Pulmonary artery endothelial cell (primary cell): ENCODE measurements around the gene CAPN9. TPM values are rescaled to one million over a fixed set of nuclear protein-coding genes. Genes with fewer than 3 reads are reported as not detected.

Experiments
- DNase-seq: peaks from one replicate; pipeline ENCODE4 v3.0.0-alpha.2; 2011; ENCODE audit warnings: low read depth, low spot score
- total RNA-seq: library from RNA; depleted of rRNA; stranded (reverse); fragments of >200 nt; gene quantifications from 2 replicates; pipeline ENCODE4 v1.2.3, GENCODE V29; 2014

CAPN9 gene
- total RNA-seq, 1 donor from 2014 or later = not detected

GRCh38 chr1:230794431-230794830 is 47.2 kb downstream of the CAPN9 start:
- DNase-seq = no peak

GRCh38 chr1:230794871-230795605 is 47.9 kb downstream of the CAPN9 start:
- no peak for DNase-seq

- DNase-seq = no peak
These were observed 49.4 kb downstream of the CAPN9 start for GRCh38 chr1:230796626-230797025.

GRCh38 chr1:230797376-230797920 is 50.3 kb downstream of the CAPN9 start:
- no peak for DNase-seq

GRCh38 chr1:230797942-230798365 is 50.8 kb downstream of the CAPN9 start:
- peak; percentile 36 for DNase-seq

GRCh38 chr1:230798491-230798890 is 51.3 kb downstream of the CAPN9 start:
- no peak for DNase-seq

- no peak for DNase-seq
These were observed 54.0 kb downstream of the CAPN9 start for GRCh38 chr1:230800891-230801840.

- no peak for DNase-seq
These were observed 57.2 kb downstream of the CAPN9 start for GRCh38 chr1:230804396-230804795.

GRCh38 chr1:230806552-230806951 is 59.4 kb downstream of the CAPN9 start:
- DNase-seq = no peak

GRCh38 chr1:230807029-230807428 is 59.8 kb downstream of the CAPN9 start:
- no peak for DNase-seq

GRCh38 chr1:230807561-230808280 is 60.5 kb downstream of the CAPN9 start:
- DNase-seq = no peak

- no peak for DNase-seq
These were observed 61.2 kb downstream of the CAPN9 start for GRCh38 chr1:230808281-230808872.

- DNase-seq = no peak
These were observed 62.2 kb downstream of the CAPN9 start for GRCh38 chr1:230809256-230809990.

GRCh38 chr1:230812568-230812967 is 65.4 kb downstream of the CAPN9 start:
- no peak for DNase-seq

GRCh38 chr1:230814949-230815692 is 67.9 kb downstream of the CAPN9 start:
- DNase-seq = no peak

GRCh38 chr1:230816018-230816417 is 68.8 kb downstream of the CAPN9 start:
- no peak for DNase-seq

- DNase-seq = no peak
These were observed 71.2 kb downstream of the CAPN9 start for GRCh38 chr1:230818367-230818766.

- no peak for DNase-seq
These were observed 71.7 kb downstream of the CAPN9 start for GRCh38 chr1:230818901-230819300.

- no peak for DNase-seq
These were observed 72.8 kb downstream of the CAPN9 start for GRCh38 chr1:230819976-230820375.

GRCh38 chr1:230820568-230820967 is 73.4 kb downstream of the CAPN9 start:
- no peak for DNase-seq
